BE2C (cell line): Measurements from ENCODE around the gene PCSK6.
"Not testable (repeated sequence)": the region's sequence is repeated elsewhere in the genome, so short reads cannot be mapped to it uniquely, and the experiment has no call there.

Experiments used
- DNase-seq: peaks from one replicate; pipeline ENCODE4 v3.0.0-alpha.2; 2020
- H3K27me3 ChIP-seq: fragments of 250-450 bp; sonication (Bioruptor Pico); 2 replicates; pipeline ENCODE4 v1.5.1; 2020; ENCODE audit warnings: mild to moderate bottlenecking
- H3K36me3 ChIP-seq: fragments of 250-450 bp; sonication (Bioruptor Pico); 2 replicates; pipeline ENCODE4 v1.5.1; 2020; ENCODE audit warnings: mild to moderate bottlenecking
- H3K4me1 ChIP-seq: fragments of 250-450 bp; sonication (Bioruptor Pico); 2 replicates; pipeline ENCODE4 v1.5.1; 2020
- H3K4me3 ChIP-seq: 2 replicates; pipeline ENCODE4 v1.5.1; 2011; ENCODE audit warnings: low read depth, low read length
- H3K9me3 ChIP-seq: fragments of 250-450 bp; sonication (Bioruptor Pico); 2 replicates; pipeline ENCODE4 v1.5.1; 2020
- TF ChIP-seq, protein P1 (sequence below): IDR thresholded peaks from 2 replicates; pipeline ENCODE4 v1.5.1; 2012; ENCODE audit warnings: mild to moderate bottlenecking, low read depth, low read length

PCSK6 gene

DNA sequence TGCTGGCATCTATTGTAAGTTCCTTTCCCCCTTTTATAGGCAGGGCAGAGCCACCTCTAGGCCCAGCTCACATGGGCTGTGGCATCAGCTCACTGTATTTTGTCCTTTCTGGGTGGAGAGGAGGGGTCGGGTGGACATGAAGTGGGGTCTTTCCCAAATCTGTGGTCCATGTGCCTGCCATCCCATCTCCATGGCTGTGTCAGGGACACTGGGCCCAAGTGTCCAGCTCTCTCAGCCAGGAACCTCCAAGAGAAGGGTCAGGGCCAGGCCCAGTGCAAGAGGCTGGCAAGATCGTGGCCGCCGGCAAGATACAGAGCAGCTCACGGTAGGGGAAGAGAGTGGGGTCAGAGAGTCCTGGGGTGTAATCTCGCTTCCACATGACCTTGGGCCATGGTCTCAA lies 85.3 kb downstream of the PCSK6 start:
- Histone ChIP-seq H3K27me3 (no peaks in the 10 kb centered on the region), H3K36me3 (no peaks in the 10 kb centered on the region), H3K9me3 (no peaks in the 10 kb centered on the region), H3K4me1 (no peaks in the 10 kb centered on the region), H3K4me3 (no peak overlapping the region)
- DNase-seq: no peak
- TF ChIP-seq, protein P1, sequence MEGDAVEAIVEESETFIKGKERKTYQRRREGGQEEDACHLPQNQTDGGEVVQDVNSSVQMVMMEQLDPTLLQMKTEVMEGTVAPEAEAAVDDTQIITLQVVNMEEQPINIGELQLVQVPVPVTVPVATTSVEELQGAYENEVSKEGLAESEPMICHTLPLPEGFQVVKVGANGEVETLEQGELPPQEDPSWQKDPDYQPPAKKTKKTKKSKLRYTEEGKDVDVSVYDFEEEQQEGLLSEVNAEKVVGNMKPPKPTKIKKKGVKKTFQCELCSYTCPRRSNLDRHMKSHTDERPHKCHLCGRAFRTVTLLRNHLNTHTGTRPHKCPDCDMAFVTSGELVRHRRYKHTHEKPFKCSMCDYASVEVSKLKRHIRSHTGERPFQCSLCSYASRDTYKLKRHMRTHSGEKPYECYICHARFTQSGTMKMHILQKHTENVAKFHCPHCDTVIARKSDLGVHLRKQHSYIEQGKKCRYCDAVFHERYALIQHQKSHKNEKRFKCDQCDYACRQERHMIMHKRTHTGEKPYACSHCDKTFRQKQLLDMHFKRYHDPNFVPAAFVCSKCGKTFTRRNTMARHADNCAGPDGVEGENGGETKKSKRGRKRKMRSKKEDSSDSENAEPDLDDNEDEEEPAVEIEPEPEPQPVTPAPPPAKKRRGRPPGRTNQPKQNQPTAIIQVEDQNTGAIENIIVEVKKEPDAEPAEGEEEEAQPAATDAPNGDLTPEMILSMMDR: no peak

DNA sequence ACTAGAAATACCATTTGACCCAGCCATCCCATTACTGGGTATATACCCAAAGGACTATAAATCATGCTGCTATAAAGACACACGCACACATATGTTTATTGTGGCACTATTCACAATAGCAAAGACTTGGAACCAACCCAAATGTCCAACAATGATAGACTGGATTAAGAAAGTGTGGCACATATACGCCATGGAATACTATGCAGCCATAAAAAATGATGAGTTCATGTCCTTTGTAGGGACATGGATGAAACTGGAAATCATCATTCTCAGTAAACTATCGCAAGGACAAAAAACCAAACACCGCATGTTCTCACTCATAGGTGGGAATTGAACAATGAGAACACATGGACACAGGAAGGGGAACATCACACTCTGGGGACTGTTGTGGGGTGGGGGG lies 86.6 kb downstream of the PCSK6 start:
- H3K4me1 ChIP-seq, H3K9me3 ChIP-seq, DNase-seq, H3K4me3 ChIP-seq, H3K36me3 ChIP-seq, H3K27me3 ChIP-seq: not testable (repeated sequence)

DNA sequence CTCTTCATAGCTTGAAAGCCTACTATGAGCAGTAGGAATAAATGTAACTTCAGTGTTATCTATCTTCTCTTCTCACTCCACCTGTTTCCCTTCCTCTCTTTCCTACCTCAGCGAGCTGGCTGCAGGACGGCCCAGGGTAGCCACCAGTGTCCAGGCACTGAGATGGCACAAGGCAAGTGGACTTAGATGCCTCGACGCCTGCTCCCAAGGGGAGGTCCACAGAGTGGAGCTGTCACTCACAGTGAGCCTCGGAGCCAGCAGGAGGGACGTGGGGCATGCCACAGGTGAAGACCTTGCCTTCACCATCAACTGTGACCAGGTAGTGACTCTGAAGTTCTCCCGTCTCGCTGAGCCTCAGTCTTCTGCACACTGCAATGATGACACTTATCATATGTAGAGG lies 88.2 kb downstream of the PCSK6 start:
- H3K4me1 ChIP-seq: no peaks in the 10 kb centered on the region
- H3K27me3 ChIP-seq: no peaks in the 10 kb centered on the region
- no peak for DNase-seq
- no peaks in the 10 kb centered on the region for H3K9me3 ChIP-seq
- TF ChIP-seq, protein P1: no peak
- H3K36me3 ChIP-seq: no peaks in the 10 kb centered on the region
- no peak overlapping the region for H3K4me3 ChIP-seq

DNA sequence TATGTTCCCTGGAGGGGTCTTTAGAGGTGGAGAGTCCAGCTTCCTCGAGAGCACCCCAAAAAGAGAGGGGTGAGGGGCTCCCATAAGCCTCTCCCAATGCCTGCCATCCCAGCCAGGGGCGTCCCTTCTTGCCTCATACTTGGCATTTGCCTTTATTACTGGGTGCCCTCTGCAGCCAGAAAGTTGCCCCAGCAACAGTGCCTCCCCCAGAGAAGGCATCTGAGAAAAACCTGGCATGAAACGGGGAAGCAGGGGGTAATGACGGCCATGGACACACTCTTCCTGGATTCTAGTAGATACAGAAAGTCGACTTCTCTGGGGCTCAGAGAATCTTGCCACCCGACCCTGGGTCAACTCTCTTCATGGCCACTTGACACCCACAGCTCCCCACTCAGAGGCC lies 90.1 kb downstream of the PCSK6 start:
- Histone ChIP-seq H3K4me1 (no peaks in the 10 kb centered on the region), H3K36me3 (no peaks in the 10 kb centered on the region), H3K4me3 (no peak overlapping the region), H3K9me3 (no peaks in the 10 kb centered on the region), H3K27me3 (no peaks in the 10 kb centered on the region)
- TF ChIP-seq, protein P1: no peak
- no peak for DNase-seq

DNA sequence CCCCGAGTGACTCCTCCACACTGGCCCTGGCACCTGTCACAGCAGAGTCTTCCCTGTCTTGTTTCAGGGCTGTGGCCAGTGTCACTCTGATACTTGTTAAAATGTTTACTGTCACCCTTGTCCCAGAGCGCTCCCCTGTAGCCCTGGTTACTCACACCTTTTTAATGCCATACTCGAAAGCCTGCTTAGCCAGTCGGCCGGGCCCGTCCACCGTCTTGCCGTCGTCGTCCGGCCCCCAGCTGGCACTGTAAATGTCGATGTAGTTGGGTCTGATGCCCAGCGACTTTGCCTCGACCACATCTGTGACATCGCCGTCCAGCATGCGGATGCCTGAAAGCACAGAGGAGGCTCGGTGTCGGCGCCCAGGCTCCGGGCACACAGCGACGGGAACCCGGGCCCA lies 91.3 kb downstream of the PCSK6 start:
- H3K36me3 ChIP-seq: no peaks in the 10 kb centered on the region
- TF ChIP-seq, protein P1: no peak
- H3K4me3 ChIP-seq: no peak overlapping the region
- no peaks in the 10 kb centered on the region for H3K27me3 ChIP-seq
- no peaks in the 10 kb centered on the region for H3K4me1 ChIP-seq
- DNase-seq: no peak
- H3K9me3 ChIP-seq: no peaks in the 10 kb centered on the region

DNA sequence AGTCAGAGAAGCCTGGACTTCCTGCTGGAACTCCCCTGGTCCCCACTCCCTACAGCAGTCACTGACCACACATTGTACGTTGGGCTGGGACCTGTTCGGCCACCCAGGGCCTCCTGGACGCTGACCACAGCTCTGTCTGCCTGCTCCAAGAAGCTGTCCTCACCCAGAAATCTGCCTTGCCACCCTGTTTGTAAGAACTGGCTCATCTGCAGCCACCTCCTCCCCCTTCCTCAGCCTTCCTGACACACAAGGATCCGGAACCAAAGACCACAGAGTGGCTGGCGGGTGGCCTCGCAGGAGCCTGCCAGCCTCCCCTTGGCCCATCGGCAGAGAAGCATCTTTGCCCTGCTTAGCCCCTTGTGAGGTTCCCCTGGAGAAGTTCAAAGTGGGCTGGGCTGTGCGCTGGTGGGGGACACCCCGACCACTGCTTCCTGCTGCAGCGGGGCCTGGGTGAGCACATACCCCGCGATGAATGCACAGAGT lies 91.9 kb downstream of the PCSK6 start:
- Histone ChIP-seq H3K9me3 (no peaks in the 10 kb centered on the region), H3K27me3 (no peaks in the 10 kb centered on the region), H3K4me3 (no peak overlapping the region), H3K36me3 (no peaks in the 10 kb centered on the region), H3K4me1 (no peaks in the 10 kb centered on the region)
- TF ChIP-seq, protein P1: no peak
- DNase-seq: no peak
